D721Med (cell line): ENCODE measurements around the gene SLC2A1.

Source experiments
- DNase-seq: peaks from one replicate; pipeline ENCODE4 v3.0.0; 2011; ENCODE audit warnings: low spot score; ENCODE audit not compliant: insufficient read length
- FAIRE-seq: peaks from 2 replicates; lab custom pipeline; 2011; peaks lifted over from hg19 to GRCh38; lab: Jason Lieb, UNC
- TF ChIP-seq, protein P1 (sequence below): IDR thresholded peaks from 2 replicates; pipeline ENCODE4 v1.5.1; 2012; ENCODE audit warnings: mild to moderate bottlenecking, control low read depth; ENCODE audit not compliant: insufficient read depth; ENCODE audit errors: missing control alignments

The SLC2A1 gene

DNA sequence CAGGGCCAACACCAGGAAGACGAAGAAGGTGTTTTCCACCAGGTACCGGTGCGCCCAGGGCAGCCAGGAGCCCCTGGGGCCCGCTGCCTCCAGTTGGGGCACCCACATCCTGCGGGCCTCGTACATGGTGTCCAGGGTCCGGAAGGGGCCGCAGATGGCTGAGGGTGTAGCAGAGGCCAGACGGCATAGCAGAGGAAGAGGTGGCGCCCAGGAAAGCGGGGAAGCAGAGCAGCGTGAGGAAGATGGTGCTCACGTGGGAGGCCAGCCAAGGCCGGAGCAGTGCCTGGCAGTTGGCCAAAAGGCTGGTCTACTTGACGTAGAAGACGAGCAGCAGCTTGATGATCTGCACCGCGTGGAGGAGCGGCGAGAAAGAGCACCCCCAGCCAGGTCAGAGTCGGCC, 71.9 kb downstream of the SLC2A1 start:
- FAIRE-seq (no peak), DNase-seq (no peak)
- TF ChIP-seq, protein P1, sequence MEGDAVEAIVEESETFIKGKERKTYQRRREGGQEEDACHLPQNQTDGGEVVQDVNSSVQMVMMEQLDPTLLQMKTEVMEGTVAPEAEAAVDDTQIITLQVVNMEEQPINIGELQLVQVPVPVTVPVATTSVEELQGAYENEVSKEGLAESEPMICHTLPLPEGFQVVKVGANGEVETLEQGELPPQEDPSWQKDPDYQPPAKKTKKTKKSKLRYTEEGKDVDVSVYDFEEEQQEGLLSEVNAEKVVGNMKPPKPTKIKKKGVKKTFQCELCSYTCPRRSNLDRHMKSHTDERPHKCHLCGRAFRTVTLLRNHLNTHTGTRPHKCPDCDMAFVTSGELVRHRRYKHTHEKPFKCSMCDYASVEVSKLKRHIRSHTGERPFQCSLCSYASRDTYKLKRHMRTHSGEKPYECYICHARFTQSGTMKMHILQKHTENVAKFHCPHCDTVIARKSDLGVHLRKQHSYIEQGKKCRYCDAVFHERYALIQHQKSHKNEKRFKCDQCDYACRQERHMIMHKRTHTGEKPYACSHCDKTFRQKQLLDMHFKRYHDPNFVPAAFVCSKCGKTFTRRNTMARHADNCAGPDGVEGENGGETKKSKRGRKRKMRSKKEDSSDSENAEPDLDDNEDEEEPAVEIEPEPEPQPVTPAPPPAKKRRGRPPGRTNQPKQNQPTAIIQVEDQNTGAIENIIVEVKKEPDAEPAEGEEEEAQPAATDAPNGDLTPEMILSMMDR: no peak

GRCh38 chr1:42886046-42886739, 72.5 kb downstream of the SLC2A1 start:
- FAIRE-seq: no peak
- DNase-seq: no peak
- TF ChIP-seq, protein P1: no peak

DNA sequence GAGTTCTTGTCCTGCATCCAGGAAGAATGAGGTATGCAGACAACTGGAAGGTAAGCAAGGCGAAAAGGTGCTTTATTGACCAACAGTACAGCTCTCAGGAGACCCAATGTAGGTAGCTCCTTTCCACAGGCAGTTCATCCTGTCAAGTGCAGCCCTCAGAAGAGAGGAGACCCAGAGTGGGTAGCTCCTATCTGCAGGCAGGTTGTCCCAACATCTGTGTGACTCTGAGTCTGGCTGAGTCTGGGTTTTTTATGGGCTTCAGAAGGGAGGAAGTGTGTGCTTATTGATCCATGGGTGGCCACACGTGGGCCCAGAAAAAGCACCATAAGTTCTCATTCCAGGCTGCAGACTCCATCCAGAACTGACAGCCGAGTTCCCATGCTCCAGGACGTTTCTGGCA, 78.3 kb downstream of the SLC2A1 start:
- DNase-seq: no peak
- no peak for FAIRE-seq
- TF ChIP-seq, protein P1: no peak

- TF ChIP-seq, protein P1: no peak
- FAIRE-seq: no peak
- no peak for DNase-seq
Measured at GRCh38 chr1:42877380-42877779, 81.3 kb downstream of the SLC2A1 start.

DNA sequence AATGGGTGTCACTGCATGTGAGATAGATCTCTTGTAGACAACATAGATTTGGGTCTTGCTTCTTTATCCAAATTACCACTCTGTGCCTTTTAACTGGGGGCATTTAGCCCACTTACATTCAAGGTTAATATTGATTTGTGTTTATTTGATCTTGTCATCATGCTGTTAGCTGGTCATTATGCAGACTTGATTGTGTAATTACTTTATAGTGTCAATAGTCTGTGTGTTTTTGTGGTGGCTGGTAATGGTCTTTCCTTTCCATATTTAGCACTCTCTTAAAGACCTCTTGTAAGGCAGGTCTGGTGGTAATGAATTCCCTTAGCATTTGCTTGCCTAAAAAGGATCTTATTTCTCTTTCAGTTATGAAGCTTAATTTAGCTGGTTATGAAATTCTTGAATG, 82.7 kb downstream of the SLC2A1 start:
- FAIRE-seq (no peak), DNase-seq (no peak)
- TF ChIP-seq, protein P1: no peak
